NT2/D1 (cell line): ENCODE data around the gene CACNA1A.

Experiments used
- SUZ12 ChIP-seq: IDR thresholded peaks from 2 replicates; pipeline ENCODE4 v1.6.1; 2011; ENCODE audit not compliant: insufficient read length, insufficient read depth; ENCODE audit errors: extremely low read depth
- YY1 ChIP-seq: IDR thresholded peaks from 2 replicates; pipeline ENCODE4 v1.6.1; 2011; ENCODE audit not compliant: insufficient read length, insufficient read depth
- ZNF274 ChIP-seq: IDR thresholded peaks from 2 replicates; pipeline ENCODE4 v1.6.1; 2011; ENCODE audit warnings: mild to moderate bottlenecking, low read depth, low read length

DNA sequence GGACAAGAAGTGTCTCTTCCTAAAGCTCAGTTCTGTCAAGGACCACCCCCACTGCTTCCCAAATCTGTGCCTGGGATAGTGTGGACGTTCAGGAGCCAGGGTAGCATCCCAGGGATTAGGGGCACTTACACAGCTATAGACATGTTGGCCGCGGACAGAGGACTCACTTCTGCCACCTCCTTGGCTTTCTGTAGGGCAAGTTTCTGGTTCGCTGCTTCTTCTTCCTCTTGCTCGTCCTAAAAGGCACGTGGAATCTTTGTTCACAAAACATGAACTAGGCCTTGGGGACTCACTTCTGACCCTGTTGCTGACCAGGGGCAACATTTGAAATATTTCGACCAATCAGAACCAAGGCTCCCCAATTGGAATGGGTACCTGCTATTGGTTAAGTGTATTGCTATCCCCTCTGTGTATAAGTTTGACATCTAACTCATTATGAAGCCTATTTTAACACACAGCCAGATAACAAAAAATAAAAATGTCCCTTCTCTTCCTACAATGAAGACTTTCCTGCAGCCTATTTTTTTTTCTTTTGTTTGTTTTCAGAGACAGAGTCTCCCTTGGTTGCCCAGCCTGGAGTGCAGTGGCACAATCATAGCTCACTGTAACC is 205.8 kb downstream of the CACNA1A start:
- TF ChIP-seq YY1 = no peak
- TF ChIP-seq ZNF274 = no peak
- TF ChIP-seq SUZ12 = no peak
